Measurements from ENCODE around the gene NDEL1. TPM values are rescaled to one million over a fixed set of nuclear protein-coding genes. Genes with fewer than 3 reads are reported as not detected.

NDEL1 gene
- total RNA-seq, 1 donor: 68.8 TPM

DNA sequence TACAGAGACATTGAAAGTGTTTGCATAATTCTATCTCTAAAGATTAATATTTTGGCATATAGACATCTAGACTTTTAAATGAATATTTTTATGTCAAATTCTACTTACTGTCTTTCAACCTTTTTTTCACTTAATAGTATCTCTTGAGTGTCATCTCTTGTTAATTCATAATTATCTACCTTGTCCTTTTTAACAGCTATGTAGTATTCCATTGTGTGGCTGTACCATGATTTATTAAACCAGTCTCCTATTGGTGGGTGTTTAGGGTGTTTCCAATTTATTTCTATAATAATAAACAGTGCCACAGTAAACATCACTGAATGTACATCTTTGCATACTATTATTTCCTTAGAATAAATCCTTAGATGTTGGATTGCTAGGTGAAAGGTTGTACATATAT lies 21.7 kb upstream of the NDEL1 start:
- H3K4me3 ChIP-seq (ENCODE audit: low read depth, low read length): no peak overlapping the region
- TF ChIP-seq, protein P1, sequence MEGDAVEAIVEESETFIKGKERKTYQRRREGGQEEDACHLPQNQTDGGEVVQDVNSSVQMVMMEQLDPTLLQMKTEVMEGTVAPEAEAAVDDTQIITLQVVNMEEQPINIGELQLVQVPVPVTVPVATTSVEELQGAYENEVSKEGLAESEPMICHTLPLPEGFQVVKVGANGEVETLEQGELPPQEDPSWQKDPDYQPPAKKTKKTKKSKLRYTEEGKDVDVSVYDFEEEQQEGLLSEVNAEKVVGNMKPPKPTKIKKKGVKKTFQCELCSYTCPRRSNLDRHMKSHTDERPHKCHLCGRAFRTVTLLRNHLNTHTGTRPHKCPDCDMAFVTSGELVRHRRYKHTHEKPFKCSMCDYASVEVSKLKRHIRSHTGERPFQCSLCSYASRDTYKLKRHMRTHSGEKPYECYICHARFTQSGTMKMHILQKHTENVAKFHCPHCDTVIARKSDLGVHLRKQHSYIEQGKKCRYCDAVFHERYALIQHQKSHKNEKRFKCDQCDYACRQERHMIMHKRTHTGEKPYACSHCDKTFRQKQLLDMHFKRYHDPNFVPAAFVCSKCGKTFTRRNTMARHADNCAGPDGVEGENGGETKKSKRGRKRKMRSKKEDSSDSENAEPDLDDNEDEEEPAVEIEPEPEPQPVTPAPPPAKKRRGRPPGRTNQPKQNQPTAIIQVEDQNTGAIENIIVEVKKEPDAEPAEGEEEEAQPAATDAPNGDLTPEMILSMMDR (IDR thresholded peaks at IDR 0.05; ENCODE audit: insufficient read depth, low read length): no peak

DNA sequence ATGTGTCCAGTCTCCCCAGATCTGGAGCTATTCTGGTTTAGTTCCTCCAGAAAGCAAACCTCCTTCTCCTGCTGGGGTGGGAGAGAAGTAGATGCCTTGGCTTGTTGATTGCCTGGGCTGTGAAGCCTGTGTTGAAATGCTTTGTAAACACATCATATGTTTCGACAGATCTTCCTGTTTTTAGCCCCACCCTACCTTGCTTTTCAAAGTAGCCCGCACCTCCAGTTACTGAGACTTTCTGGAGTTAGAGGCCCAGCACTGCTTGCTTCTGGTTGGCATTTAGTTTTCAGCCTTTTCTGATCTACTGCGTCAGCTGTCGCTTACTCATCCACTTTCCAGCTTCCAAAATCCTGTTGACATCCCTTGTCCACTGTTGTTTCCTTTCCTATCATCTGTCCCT lies 17.9 kb upstream of the NDEL1 start:
- DNase-seq (ENCODE audit: low read depth): no peak
- TF ChIP-seq, protein P1 (IDR thresholded peaks at IDR 0.05; ENCODE audit: insufficient read depth, low read length): no peak
- H3K4me3 ChIP-seq (ENCODE audit: low read depth, low read length): no peak overlapping the region

More for the DNA sequence above, 21.7 kb upstream of the NDEL1 start:
- no peak for DNase-seq (ENCODE audit: low read depth)

DNA sequence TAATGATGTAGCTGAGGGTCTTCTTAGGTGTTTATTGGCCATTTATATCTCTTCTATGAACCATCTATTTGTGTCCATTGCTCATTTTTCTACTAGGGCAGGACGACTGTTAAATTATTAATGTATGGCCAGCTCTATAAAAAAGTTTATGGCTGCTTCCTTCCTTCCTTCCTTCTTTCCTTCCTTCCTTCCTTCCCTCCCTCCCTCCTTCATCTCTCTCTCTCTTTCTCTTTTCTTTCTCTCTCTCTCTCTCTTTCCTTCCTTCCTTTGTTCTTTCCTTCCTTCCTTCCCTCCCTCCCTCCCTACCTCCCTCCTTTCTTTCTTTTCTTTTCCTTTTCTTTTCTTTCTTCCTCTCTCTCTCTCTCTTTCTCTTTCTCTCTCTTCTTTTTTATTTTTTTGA lies 17.2 kb upstream of the NDEL1 start:
- TF ChIP-seq, protein P1 (IDR thresholded peaks at IDR 0.05; ENCODE audit: insufficient read depth, low read length): no peak
- H3K4me3 ChIP-seq (ENCODE audit: low read depth, low read length): no peak overlapping the region
- DNase-seq (ENCODE audit: low read depth): no peak

DNA sequence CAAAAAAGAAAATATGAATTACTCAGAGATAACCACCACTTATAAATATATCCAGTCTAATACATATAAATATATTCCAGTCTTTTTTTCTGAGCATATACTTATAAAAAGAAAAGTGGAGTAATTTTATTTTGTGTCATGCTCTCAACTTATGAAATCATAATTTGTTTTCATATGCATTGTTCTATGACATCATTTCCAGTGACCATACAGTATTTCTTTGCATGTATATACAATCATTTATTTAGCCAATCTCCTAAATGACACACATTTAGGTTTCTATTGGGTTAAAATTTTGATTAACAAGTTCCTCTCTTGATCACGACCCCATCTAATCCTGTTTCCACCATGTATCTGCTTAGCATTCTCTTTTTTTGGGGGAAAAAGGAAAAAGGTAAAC lies 16.4 kb upstream of the NDEL1 start:
- H3K4me3 ChIP-seq (ENCODE audit: low read depth, low read length): no peak overlapping the region
- no peak for DNase-seq (ENCODE audit: low read depth)
- TF ChIP-seq, protein P1 (IDR thresholded peaks at IDR 0.05; ENCODE audit: insufficient read depth, low read length): no peak

DNA sequence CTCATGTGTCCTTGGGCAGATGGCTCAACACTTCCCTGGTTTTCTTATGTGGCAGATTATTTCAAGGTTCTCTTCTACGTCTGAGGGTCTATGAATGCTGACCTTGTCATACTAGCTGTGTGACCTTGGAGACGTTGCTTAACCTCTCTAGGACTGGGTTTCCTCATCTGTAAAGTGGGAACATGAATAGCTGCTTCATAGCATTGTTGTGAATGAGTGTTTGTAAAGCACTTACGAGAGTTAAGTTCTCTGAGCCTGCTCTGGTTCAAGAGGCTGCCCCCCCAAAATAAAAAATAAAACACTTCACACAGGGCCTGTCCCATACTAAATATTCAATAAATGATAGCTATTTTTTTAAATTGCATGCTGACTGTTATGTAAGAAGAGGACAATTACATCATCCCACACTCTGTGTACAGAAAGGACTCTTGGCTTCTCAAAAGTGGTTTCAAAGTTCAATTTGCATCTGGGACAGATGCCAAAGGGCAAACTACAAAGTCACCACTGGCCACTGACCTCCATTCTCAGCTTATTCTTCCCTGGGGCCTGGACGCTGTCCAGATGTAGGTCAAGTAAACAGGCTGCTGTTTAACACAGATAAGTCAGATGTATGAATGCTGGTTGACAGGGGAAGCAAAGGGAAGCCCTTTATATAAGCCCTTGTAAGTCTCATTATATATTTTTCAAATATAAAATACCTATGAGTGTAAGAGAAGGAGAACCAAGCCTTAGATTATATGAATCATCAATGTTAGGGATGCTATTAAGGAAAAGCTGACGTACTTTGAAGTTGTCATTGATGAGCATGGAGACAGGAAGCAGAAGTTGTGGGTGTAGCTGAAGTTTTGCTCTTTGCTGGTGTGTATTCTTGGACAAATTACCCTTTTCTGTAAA lies 15.4 kb upstream of the NDEL1 start:
- H3K4me3 ChIP-seq (ENCODE audit: low read depth, low read length): no peak overlapping the region
- TF ChIP-seq, protein P1 (IDR thresholded peaks at IDR 0.05; ENCODE audit: insufficient read depth, low read length): no peak
- peak; percentile 80 for DNase-seq (ENCODE audit: low read depth)

DNA sequence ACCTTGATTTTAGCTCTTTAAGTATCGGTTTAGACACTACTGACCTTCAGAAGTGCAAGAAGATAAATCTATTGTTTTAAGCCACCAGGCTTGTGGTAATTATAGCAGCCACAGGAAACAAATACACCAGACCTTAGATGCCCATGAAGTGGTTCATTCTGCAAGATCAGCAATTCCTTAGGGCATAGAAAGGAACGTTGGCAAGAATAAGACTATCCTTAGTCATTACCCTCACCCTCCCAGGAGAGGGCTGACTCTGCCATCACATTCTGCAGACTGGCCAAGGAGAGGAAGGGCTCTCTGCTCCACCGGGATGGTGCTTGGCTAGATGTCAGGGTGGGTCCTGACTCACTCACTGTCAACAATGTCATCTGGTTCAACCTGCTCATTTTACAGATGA lies 14.1 kb upstream of the NDEL1 start:
- TF ChIP-seq, protein P1 (IDR thresholded peaks at IDR 0.05; ENCODE audit: insufficient read depth, low read length): no peak

More for the DNA sequence above, 14.1 kb upstream of the NDEL1 start:
- no peak overlapping the region for H3K4me3 ChIP-seq (ENCODE audit: low read depth, low read length)
- DNase-seq (ENCODE audit: low read depth): no peak
